A549 treated with Mapracorat at 1 μM for 4 hours (cell line): ENCODE results near the gene ZDHHC1. TPM values are rescaled to one million over a fixed set of nuclear protein-coding genes. Genes with fewer than 3 reads are reported as not detected.

Experiments used
- total RNA-seq: library from RNA; stranded (reverse); fragments of 200-300 nt; extraction: Qiagen RNA extraction; gene quantifications from 5 replicates; pipeline ENCODE4 v1.2.3, GENCODE V29; 2022

Gene ZDHHC1, protein sequence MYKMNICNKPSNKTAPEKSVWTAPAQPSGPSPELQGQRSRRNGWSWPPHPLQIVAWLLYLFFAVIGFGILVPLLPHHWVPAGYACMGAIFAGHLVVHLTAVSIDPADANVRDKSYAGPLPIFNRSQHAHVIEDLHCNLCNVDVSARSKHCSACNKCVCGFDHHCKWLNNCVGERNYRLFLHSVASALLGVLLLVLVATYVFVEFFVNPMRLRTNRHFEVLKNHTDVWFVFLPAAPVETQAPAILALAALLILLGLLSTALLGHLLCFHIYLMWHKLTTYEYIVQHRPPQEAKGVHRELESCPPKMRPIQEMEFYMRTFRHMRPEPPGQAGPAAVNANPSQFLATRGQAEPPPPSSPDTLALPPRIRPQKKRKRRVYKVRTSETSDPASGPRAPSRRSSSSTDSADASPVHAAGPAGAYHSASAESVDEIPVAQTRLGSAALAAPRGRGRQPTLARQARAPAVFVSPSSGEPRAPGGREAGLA
- 4.8 to 8.1 TPM (median 7.1 TPM) in 5 replicates for total RNA-seq

DNA sequence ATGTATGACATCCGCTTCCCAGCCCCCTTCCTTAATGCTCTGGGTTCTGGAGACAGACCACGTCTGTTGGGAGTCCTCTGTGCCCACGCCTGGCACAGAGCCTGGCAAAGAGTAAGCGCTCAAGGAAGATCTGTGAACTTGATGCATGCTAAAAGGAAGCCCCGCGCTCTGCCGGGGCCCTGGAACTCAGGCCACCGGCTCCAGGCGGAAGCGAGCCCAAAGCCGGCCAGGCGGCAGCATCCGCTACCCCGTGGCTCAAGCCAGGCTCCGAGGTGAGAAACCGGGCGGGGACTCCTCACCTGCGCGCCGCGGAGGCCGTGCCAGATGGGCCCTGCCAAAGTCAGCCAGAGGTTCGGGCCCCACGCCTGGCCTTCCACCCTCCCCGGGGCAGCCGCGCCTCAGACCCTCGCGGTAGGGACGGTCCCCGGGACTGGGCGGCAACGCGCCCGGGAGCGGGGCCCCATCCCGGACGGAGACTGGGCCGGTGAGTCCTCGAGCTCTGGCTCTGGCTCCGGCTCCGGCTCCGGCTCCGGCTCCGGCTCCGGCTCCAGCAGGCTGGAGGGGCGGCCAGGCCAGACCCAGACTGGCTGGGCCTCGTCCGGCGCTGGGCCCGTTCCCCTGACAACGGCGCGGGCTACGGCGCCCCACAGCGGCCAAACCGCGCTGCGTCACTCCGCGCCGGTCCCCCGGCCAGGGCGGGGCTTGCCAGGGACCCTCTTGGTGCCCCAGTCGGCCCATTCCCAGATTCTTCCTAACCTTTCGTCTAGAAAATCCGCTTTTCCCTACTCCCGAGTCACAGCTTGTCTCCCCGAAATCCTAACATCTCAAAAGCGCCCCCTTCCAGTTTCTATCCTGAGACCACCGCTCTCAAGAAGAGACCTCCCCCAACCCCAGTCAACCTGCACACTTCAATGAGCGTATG is at the start of gene ZDHHC1:
ZDHHC1 (minus strand) TSS at position 606 of the 922 bp plus-strand sequence. CDS start 8,702 bp downstream, outside the sequence.

DNA sequence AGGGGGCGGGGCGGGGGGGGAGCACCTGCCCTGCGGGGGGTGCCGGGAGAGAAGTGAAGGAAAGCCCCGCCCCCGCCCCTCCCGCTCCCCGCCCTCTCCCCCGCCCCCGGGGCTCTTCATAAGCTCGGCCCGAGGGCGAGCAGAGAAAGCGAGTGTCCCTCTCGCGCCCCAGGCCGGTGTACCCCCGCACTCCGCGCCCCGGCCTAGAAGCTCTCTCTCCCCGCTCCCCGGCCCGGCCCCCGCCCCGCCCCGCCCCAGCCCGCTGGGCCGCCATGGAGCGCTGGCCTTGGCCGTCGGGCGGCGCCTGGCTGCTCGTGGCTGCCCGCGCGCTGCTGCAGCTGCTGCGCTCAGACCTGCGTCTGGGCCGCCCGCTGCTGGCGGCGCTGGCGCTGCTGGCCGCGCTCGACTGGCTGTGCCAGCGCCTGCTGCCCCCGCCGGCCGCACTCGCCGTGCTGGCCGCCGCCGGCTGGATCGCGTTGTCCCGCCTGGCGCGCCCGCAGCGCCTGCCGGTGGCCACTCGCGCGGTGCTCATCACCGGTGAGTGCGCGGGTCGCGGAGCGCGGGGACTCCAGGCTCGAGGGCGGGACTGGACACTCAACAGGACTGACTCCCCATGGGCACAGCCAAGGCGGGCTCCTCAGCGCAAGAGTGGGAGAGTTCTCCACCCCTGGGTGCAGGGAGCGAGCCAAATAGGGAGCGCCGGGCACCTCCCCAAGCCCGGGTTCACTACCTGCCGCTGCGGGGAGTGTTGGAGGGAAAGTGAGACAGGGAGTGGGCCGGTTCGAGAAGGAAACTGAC is 14.9 kb upstream of the ZDHHC1 start, which contains the start of gene HSD11B2:
HSD11B2 (plus strand) TSS at position 145 of the 798 bp plus-strand sequence; CDS start at position 273, 128 bp downstream.

DNA sequence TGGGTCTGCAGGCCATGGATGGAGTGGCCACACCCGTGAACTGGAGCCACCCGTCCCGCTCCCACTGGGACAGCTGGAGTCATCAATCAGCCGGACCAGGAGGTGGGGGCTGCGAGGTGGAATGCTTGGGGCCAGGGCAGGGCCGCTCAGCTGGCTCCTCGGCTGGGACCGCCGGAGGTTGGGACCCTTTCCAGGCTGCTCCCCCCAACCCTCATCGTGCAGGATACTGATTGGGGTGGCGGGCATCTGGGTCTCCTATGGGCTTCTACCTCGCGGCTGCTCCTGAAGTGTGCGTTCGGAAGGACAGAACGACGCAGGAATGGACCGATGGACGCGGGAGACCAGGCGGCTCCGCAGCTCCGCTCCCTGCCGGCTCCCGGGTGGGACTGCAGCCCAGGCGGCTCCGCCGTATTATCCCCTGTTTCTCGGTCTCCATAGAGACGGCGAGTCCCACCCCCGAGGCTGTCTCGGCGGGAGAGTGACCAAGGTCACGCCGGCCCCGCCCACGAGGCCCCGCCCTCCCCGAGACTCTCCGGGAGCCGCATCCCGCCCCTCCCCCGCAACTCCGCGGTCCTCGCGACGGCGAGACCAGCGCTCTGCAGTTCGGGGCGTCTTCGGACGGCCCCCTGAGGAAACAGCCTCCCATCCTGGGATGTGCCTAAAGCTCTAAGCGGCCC is 23.0 kb downstream of the ZDHHC1 start, which contains the start of gene TPPP3:
TPPP3 (minus strand) TSS at position 388 of the 677 bp plus-strand sequence. CDS start 2,387 bp downstream, outside the sequence.

Other genes starting within 250 kb of the ZDHHC1 start
- 73.1 to 97.4 TPM (median 92.2 TPM) in 5 replicates for gene NOL3, start 245.9 kb downstream of the ZDHHC1 start, total RNA-seq
- 4.2 to 8.5 TPM (median 6.5 TPM) in 5 replicates for gene MATCAP1, start 232.5 kb downstream of the ZDHHC1 start, total RNA-seq
- gene EXOC3L1, start 226.3 kb downstream of the ZDHHC1 start, total RNA-seq: 0.06 to 0.32 TPM (median 0.23 TPM) in 4 of 5 replicates, not detected in the other
- 81.7 to 103 TPM (median 94.2 TPM) in 5 replicates for gene E2F4, start 224.3 kb downstream of the ZDHHC1 start, total RNA-seq
- 0.70 to 1.8 TPM (median 1.1 TPM) in 5 replicates for gene ELMO3, start 217.3 kb downstream of the ZDHHC1 start, total RNA-seq
- gene TMEM208, start 189.3 kb downstream of the ZDHHC1 start, total RNA-seq: 82.1 to 103 TPM (median 91.2 TPM) in 5 replicates
- 40.2 to 67.1 TPM (median 60.9 TPM) in 5 replicates for gene FHOD1, start 169.0 kb downstream of the ZDHHC1 start, total RNA-seq
- 1.1 to 1.9 TPM (median 1.5 TPM) in 5 replicates for gene SLC9A5, start 167.5 kb downstream of the ZDHHC1 start, total RNA-seq
- gene PLEKHG4, start 136.9 kb downstream of the ZDHHC1 start, total RNA-seq: 9.7 to 17.3 TPM (median 14.6 TPM) in 5 replicates
- 0.08 to 0.44 TPM (median 0.20 TPM) in 4 of 5 replicates, not detected in the other for gene KCTD19, start 89.7 kb downstream of the ZDHHC1 start, total RNA-seq
- 0.08 to 0.09 TPM in 2 of 5 replicates, not detected in the others for gene LRRC36, start 89.7 kb downstream of the ZDHHC1 start, total RNA-seq
- 9.1 to 16.5 TPM (median 14.0 TPM) in 5 replicates for gene TPPP3, start 23.0 kb downstream of the ZDHHC1 start, total RNA-seq
- 1.6 to 2.4 TPM (median 2.1 TPM) in 5 replicates for gene HSD11B2, start 14.6 kb upstream of the ZDHHC1 start, total RNA-seq
- 100 to 121 TPM (median 111 TPM) in 5 replicates for gene ATP6V0D1, start 64.7 kb upstream of the ZDHHC1 start, total RNA-seq
- gene AGRP, start 67.1 kb upstream of the ZDHHC1 start, total RNA-seq: not detected in 5 replicates
- gene RIPOR1, start 112.4 kb upstream of the ZDHHC1 start, total RNA-seq: 32.3 to 47.7 TPM (median 41.4 TPM) in 5 replicates
- 32.0 to 34.9 TPM (median 33.5 TPM) in 5 replicates for gene CTCF, start 146.0 kb upstream of the ZDHHC1 start, total RNA-seq
- gene CARMIL2, start 228.7 kb upstream of the ZDHHC1 start, total RNA-seq: 1.3 to 3.5 TPM (median 2.1 TPM) in 5 replicates
- 25.9 to 36.9 TPM (median 36.1 TPM) in 5 replicates for gene ACD, start 243.8 kb upstream of the ZDHHC1 start, total RNA-seq
- 1.3 to 2.8 TPM (median 2.2 TPM) in 5 replicates for gene PARD6A, start 244.5 kb upstream of the ZDHHC1 start, total RNA-seq